IMR-90 (cell line): ENCODE data around the gene POLR3F. TPM values are rescaled to one million over a fixed set of nuclear protein-coding genes. Genes with fewer than 3 reads are reported as not detected.
"Not testable (repeated sequence)": the region's sequence is repeated elsewhere in the genome, so short reads cannot be mapped to it uniquely, and the experiment has no call there.

Experiments
- ATAC-seq: fragments of 200-7000 bp; cut with Tn5 transposase; 2 replicates; pipeline ENCODE4 v1.9.1; 2020; ENCODE audit warnings: low read depth, mild to moderate bottlenecking, moderate library complexity
- BruUV-seq: library from RNA; stranded (reverse); fragments of 400-500 nt; replicated peaks from 2 replicates; lab custom pipeline; 2021; lab: Mats Ljungman, UMichigan
- CTCF ChIA-PET: fragments of 300-600 bp; formaldehyde crosslinking; extraction: SDS; loops from one replicate; lab custom pipeline; 2021; ENCODE audit warnings: antibody characterized with exemption; lab: Yijun Ruan, JAX
- POLR2A ChIA-PET: fragments of 300-600 bp; sonication (Branson Sonifier 250); formaldehyde crosslinking; loops from one replicate; lab custom pipeline; 2022; ENCODE audit warnings: antibody characterized with exemption; ENCODE audit not compliant: unreplicated experiment; lab: Charles Lee
- DNase-seq: peaks from one replicate; pipeline ENCODE4 v3.0.0; 2013
- H2AFZ ChIP-seq: replicated peaks from 2 replicates; pipeline ENCODE3; 2013; ENCODE audit warnings: low read length, mild to moderate bottlenecking; ENCODE audit not compliant: poor library complexity
- H2AK5ac ChIP-seq: 2 replicates; pipeline ENCODE4 v1.6.1; 2013; ENCODE audit warnings: low read depth, low read length, inconsistent platforms
- H2AK9ac ChIP-seq: replicated peaks from 2 replicates; pipeline ENCODE3; 2013; ENCODE audit warnings: mild to moderate bottlenecking, low read depth, low read length, moderate library complexity; ENCODE audit not compliant: poor library complexity
- H2BK120ac ChIP-seq: 2 replicates; pipeline ENCODE4 v1.6.1; 2013; ENCODE audit warnings: low read depth, low read length, inconsistent platforms
- H2BK15ac ChIP-seq: 3 replicates; pipeline ENCODE4 v1.6.1; 2013; ENCODE audit warnings: low read depth, low read length, inconsistent platforms
- H2BK20ac ChIP-seq: 2 replicates; pipeline ENCODE4 v1.6.1; 2013; ENCODE audit warnings: low read depth, mild to moderate bottlenecking, inconsistent platforms, low read length, moderate library complexity
- H2BK5ac ChIP-seq: 2 replicates; pipeline ENCODE4 v1.6.1; 2013; ENCODE audit warnings: mild to moderate bottlenecking, low read depth, low read length, inconsistent platforms; ENCODE audit not compliant: poor library complexity, severe bottlenecking
- H3K14ac ChIP-seq: replicated peaks from 2 replicates; pipeline ENCODE4 v1.6.1; 2013; ENCODE audit warnings: low read depth, low read length, inconsistent platforms
- H3K18ac ChIP-seq: 2 replicates; pipeline ENCODE4 v1.6.1; 2013; ENCODE audit warnings: low read depth, low read length, control low read depth
- H3K23ac ChIP-seq: 2 replicates; pipeline ENCODE4 v1.6.1; 2013; ENCODE audit warnings: low read depth, low read length, inconsistent platforms
- H3K27ac ChIP-seq: 2 replicates; pipeline ENCODE4 v1.5.1; 2013; ENCODE audit warnings: mild to moderate bottlenecking, control low read depth, low read length; ENCODE audit not compliant: insufficient read depth
- H3K27me3 ChIP-seq: 2 replicates; pipeline ENCODE4 v1.6.1; 2013; ENCODE audit warnings: low read length; ENCODE audit not compliant: control insufficient read depth, insufficient read depth
- H3K36me3 ChIP-seq: 2 replicates; pipeline ENCODE4 v1.6.1; 2013; ENCODE audit warnings: low read length, mixed read lengths; ENCODE audit not compliant: control insufficient read depth, insufficient read depth
- H3K4ac ChIP-seq: 2 replicates; pipeline ENCODE4 v1.6.1; 2013; ENCODE audit warnings: low read depth, low read length, inconsistent platforms
- H3K4me1 ChIP-seq: 2 replicates; pipeline ENCODE4 v1.6.1; 2013; ENCODE audit warnings: low read length, mixed read lengths; ENCODE audit not compliant: control insufficient read depth, insufficient read depth
- H3K4me2 ChIP-seq: 2 replicates; pipeline ENCODE4 v1.6.1; 2013; ENCODE audit warnings: low read depth, mild to moderate bottlenecking, control low read depth, low read length, moderate library complexity
- H3K4me3 ChIP-seq: 2 replicates; pipeline ENCODE4 v1.5.1; 2013; ENCODE audit warnings: low read depth, mild to moderate bottlenecking, control low read depth, low read length, moderate library complexity; ENCODE audit not compliant: insufficient read depth
- H3K56ac ChIP-seq: 2 replicates; pipeline ENCODE4 v1.6.1; 2013; ENCODE audit warnings: low read length, inconsistent platforms; ENCODE audit not compliant: insufficient read depth; ENCODE audit errors: extremely low read depth
- H3K79me1 ChIP-seq, 2 experiments: 2 replicates each; pipeline ENCODE4 v1.6.1; 2013; ENCODE audit warnings: low read length in 2 of 2, inconsistent platforms in 1 of 2, low read depth in 1 of 2
- H3K9ac ChIP-seq: 2 replicates; pipeline ENCODE4 v1.6.1; 2013; ENCODE audit warnings: low read depth, low read length, control low read depth
- H3K9me1 ChIP-seq: 2 replicates; pipeline ENCODE4 v1.6.1; 2013; ENCODE audit warnings: low read length, inconsistent platforms; ENCODE audit not compliant: insufficient read depth
- H3K9me3 ChIP-seq: 2 replicates; pipeline ENCODE4 v1.6.1; 2013; ENCODE audit warnings: low read length; ENCODE audit not compliant: control insufficient read depth, insufficient read depth
- H4K20me1 ChIP-seq: 2 replicates; pipeline ENCODE4 v1.6.1; 2013; ENCODE audit warnings: low read length, inconsistent platforms; ENCODE audit not compliant: insufficient read depth
- H4K5ac ChIP-seq: 2 replicates; pipeline ENCODE4 v1.6.1; 2013; ENCODE audit warnings: mild to moderate bottlenecking, low read depth, low read length, control low read depth
- H4K8ac ChIP-seq, 2 experiments: 2 replicates each; pipeline ENCODE4 v1.6.1; 2013; ENCODE audit warnings: low read depth in 2 of 2, low read length in 2 of 2, control low read depth in 1 of 2, inconsistent platforms in 1 of 2
- H4K91ac ChIP-seq: 2 replicates; pipeline ENCODE4 v1.6.1; 2013; ENCODE audit warnings: low read depth, low read length, inconsistent platforms; ENCODE audit not compliant: insufficient read depth
- BHLHE40 ChIP-seq: fragments of 150-350 bp; IDR thresholded peaks from 2 replicates; pipeline ENCODE4 v1.6.1; 2016; ENCODE audit warnings: mild to moderate bottlenecking, low read depth, low read length
- CHD1 ChIP-seq: IDR thresholded peaks from 2 replicates; pipeline ENCODE4 v1.6.1; 2012; ENCODE audit warnings: low read depth, low read length, improper control_type of control experiment
- ELK1 ChIP-seq: fragments of 150-350 bp; IDR thresholded peaks from 2 replicates; pipeline ENCODE4 v1.6.1; 2016; ENCODE audit warnings: low read depth, mild to moderate bottlenecking, low read length, moderate library complexity, borderline replicate concordance
- NFE2L2 ChIP-seq: fragments of 150-350 bp; IDR thresholded peaks from 2 replicates; pipeline ENCODE4 v1.6.1; 2016; ENCODE audit warnings: low read depth, mild to moderate bottlenecking, low read length
- RFX5 ChIP-seq: IDR thresholded peaks from 2 replicates; pipeline ENCODE4 v1.8.0; 2012; ENCODE audit warnings: low read depth, mild to moderate bottlenecking, low read length, moderate library complexity
- WGBS, 2 experiments: methylation state at CpG; one replicate each; pipeline versions ENCODE4 v1.1.5 to v1.1.7; 2013; ENCODE audit warnings: missing lambda C conversion rate in 2 of 2; ENCODE audit not compliant: insufficient read length in 1 of 2; ENCODE audit errors: extremely low coverage in 2 of 2; 5-methylcytosine and 5-hydroxymethylcytosine counted together
- dilution Hi-C: fragments of 300-500 bp; cut with HindIII; formaldehyde crosslinking; loops from one replicate; pipeline ENCODE4 v1.14.3; 2018; ENCODE audit warnings: low sequenced_read_pairs; ENCODE audit not compliant: unreplicated experiment
- in situ Hi-C: fragments of 300-500 bp; cut with MboI; formaldehyde crosslinking; loops from 3 replicates; pipeline ENCODE4 v1.14.3; 2019; ENCODE audit warnings: low sequenced_read_pairs, inconsistent platforms, mixed read lengths
- intact Hi-C: fragments of 100-400 bp; cut with micrococcal nuclease; formaldehyde crosslinking; loops from 2 replicates; pipeline ENCODE4 v1.10.0; 2022
- polyA plus RNA-seq, 3 experiments: library from polyadenylated mRNA; depleted of rRNA; stranded (reverse); fragments of >200 nt; gene quantifications; 2 replicates each; pipeline ENCODE4 v1.2.3, GENCODE V29; 2012; ENCODE audit warnings: low replicate concordance in 1 of 3
- total RNA-seq: library from RNA; depleted of rRNA; stranded (reverse); fragments of >200 nt; gene quantifications from 2 replicates; pipeline ENCODE4 v1.2.3, GENCODE V29; 2012

Gene POLR3F
- total and polyA plus RNA-seq, 2 of the 4 experiments (the other 2 are of a cell fraction): 5.7 to 7.2 TPM

GRCh38 chr20:18515973-18516372, 48.8 kb downstream of the POLR3F start:
- no peak overlapping the region for H3K23ac ChIP-seq
- no peak overlapping the region for H3K4ac ChIP-seq
- intact Hi-C loops (no loop called here), dilution Hi-C loops (no loop called here), in situ Hi-C loops (no loop called here)
- no TSS peak for BruUV-seq
- no peak overlapping the region for H4K5ac ChIP-seq
- no peak overlapping the region for H3K27ac ChIP-seq
- H2AFZ ChIP-seq: no peak overlapping the region
- no peak overlapping the region for H3K4me2 ChIP-seq
- H4K20me1 ChIP-seq: no peaks in the 10 kb centered on the region
- no peak overlapping the region for H3K56ac ChIP-seq
- H2BK120ac ChIP-seq: no peak overlapping the region
- no peaks in the 10 kb centered on the region for H3K27me3 ChIP-seq
- H2AK5ac ChIP-seq: no peak overlapping the region
- H3K9me1 ChIP-seq: no peaks in the 10 kb centered on the region
- DNase-seq (no peak), ATAC-seq (no peak)
- H2BK5ac ChIP-seq: no peak overlapping the region
- H2BK15ac ChIP-seq: no peak overlapping the region
- no peak overlapping the region for H2AK9ac ChIP-seq
- no peaks in the 10 kb centered on the region for H3K4me1 ChIP-seq
- H3K79me1 ChIP-seq: peaks cover 3 to 7% of the 10 kb centered on the region in 2 experiments; a peak in 2 of 4 replicates
- TF ChIP-seq ELK1 (no peak), RFX5 (no peak), NFE2L2 (no peak), CHD1 (no peak), BHLHE40 (no peak)
- ChIA-PET CTCF (interaction anchor here (0.6 kb wide), 1 partner anchor 9 kb away, joined by 9 read pairs; no protein-coding TSS in a partner anchor), POLR2A (interaction anchor here (0.6 to 0.7 kb wide), 3 partner anchors 8 to 1261 kb away, joined by 4 to 17 read pairs (median 6); partner anchors contain the start of gene SEC23B)
- no peak overlapping the region for H2BK20ac ChIP-seq
- no peak overlapping the region for H3K18ac ChIP-seq
- no peak overlapping the region for H3K9ac ChIP-seq
- H3K36me3 ChIP-seq: peaks cover 11% of the 10 kb centered on the region
- H3K4me3 ChIP-seq: no peak overlapping the region
- no peaks in the 10 kb centered on the region for H3K9me3 ChIP-seq
- no peak overlapping the region for H4K91ac ChIP-seq
- H4K8ac ChIP-seq: no peak overlapping the region
- H3K14ac ChIP-seq: no peak overlapping the region

- H3K4me1 ChIP-seq, H2BK20ac ChIP-seq, CTCF ChIA-PET, H3K23ac ChIP-seq, H2BK15ac ChIP-seq, H4K5ac ChIP-seq, H3K4ac ChIP-seq, POLR2A ChIA-PET, H2AK5ac ChIP-seq, H3K9me3 ChIP-seq, H4K91ac ChIP-seq, DNase-seq, H3K9ac ChIP-seq, H3K14ac ChIP-seq, H3K56ac ChIP-seq, in situ Hi-C loops, H2AK9ac ChIP-seq, H2BK5ac ChIP-seq, H3K4me3 ChIP-seq, H3K4me2 ChIP-seq, H3K18ac ChIP-seq, H2BK120ac ChIP-seq, H4K8ac ChIP-seq, dilution Hi-C loops, intact Hi-C loops, H3K9me1 ChIP-seq, H3K27ac ChIP-seq, H2AFZ ChIP-seq, H4K20me1 ChIP-seq, H3K27me3 ChIP-seq, BruUV-seq, ATAC-seq: not testable (repeated sequence)
- Histone ChIP-seq H3K79me1 (peaks cover 6 to 13% of the 10 kb centered on the region in 2 experiments; a peak in 3 of 4 replicates), H3K36me3 (peaks cover 19% of the 10 kb centered on the region)
- 80% methylated on average over 1 of the region's 9 CpGs; no CpG with 5 or more reads in 1 of the 2 experiments for WGBS, 2 experiments
Observed at GRCh38 chr20:18522066-18522465, 54.9 kb downstream of the POLR3F start.
